Astrocyte (in vitro differentiated cells and primary cell): ENCODE data around the gene SATB1. TPM values are rescaled to one million over a fixed set of nuclear protein-coding genes. Genes with fewer than 3 reads are reported as not detected.

ENCODE experiments used
- DNase-seq: peaks from one replicate; pipeline ENCODE4 v3.0.0-alpha.2; 2010; ENCODE audit warnings: low read depth
- FAIRE-seq: peaks from 2 replicates; lab custom pipeline; 2011; peaks lifted over from hg19 to GRCh38; lab: Jason Lieb, UNC
- H2AFZ ChIP-seq: 2 replicates; pipeline ENCODE4 v1.6.0; 2012; ENCODE audit warnings: low read depth, low read length, inconsistent platforms
- H3K27ac ChIP-seq: 2 replicates; pipeline ENCODE4 v1.5.1; 2011; ENCODE audit warnings: low read depth, low read length, inconsistent platforms
- H3K27me3 ChIP-seq: 2 replicates; pipeline ENCODE4 v1.6.0; 2011; ENCODE audit warnings: low read length, inconsistent platforms; ENCODE audit not compliant: insufficient read depth
- H3K36me3 ChIP-seq: 2 replicates; pipeline ENCODE4 v1.5.1; 2011; ENCODE audit warnings: low read length, inconsistent platforms; ENCODE audit not compliant: insufficient read depth
- H3K4me1 ChIP-seq: 2 replicates; pipeline ENCODE4 v1.5.1; 2011; ENCODE audit warnings: low read length, inconsistent platforms; ENCODE audit not compliant: insufficient read depth
- H3K4me2 ChIP-seq: 2 replicates; pipeline ENCODE4 v1.6.0; 2012; ENCODE audit warnings: low read length, inconsistent platforms
- H3K4me3 ChIP-seq: 2 replicates; pipeline ENCODE4 v1.5.1; 2011; ENCODE audit warnings: low read depth, mild to moderate bottlenecking, low read length, inconsistent platforms; ENCODE audit not compliant: insufficient read depth
- H3K79me2 ChIP-seq: 2 replicates; pipeline ENCODE4 v1.6.0; 2012; ENCODE audit warnings: mild to moderate bottlenecking, low read length, inconsistent platforms; ENCODE audit not compliant: insufficient read depth
- H3K9ac ChIP-seq: 2 replicates; pipeline ENCODE4 v1.6.0; 2012; ENCODE audit warnings: mild to moderate bottlenecking, low read length, inconsistent platforms
- H3K9me3 ChIP-seq: 2 replicates; pipeline ENCODE4 v1.5.1; 2012; ENCODE audit warnings: low read depth, mild to moderate bottlenecking, low read length, inconsistent platforms; ENCODE audit not compliant: insufficient read depth
- H4K20me1 ChIP-seq: 2 replicates; pipeline ENCODE4 v1.6.0; 2012; ENCODE audit warnings: low read length, inconsistent platforms; ENCODE audit not compliant: insufficient read depth
- H3K27ac Mint-ChIP-seq: one replicate; pipeline ENCODE4 v1.8.0; 2021; ENCODE audit warnings: mild to moderate bottlenecking, mixed read lengths; ENCODE audit not compliant: unreplicated experiment
- H3K27me3 Mint-ChIP-seq: one replicate; pipeline ENCODE4 v1.8.0; 2021; ENCODE audit warnings: low read depth, mixed read lengths; ENCODE audit not compliant: unreplicated experiment
- H3K36me3 Mint-ChIP-seq: one replicate; pipeline ENCODE4 v1.8.0; 2021; ENCODE audit warnings: low read depth, mixed read lengths; ENCODE audit not compliant: unreplicated experiment
- H3K4me1 Mint-ChIP-seq: one replicate; pipeline ENCODE4 v1.8.0; 2021; ENCODE audit warnings: low read depth, mixed read lengths; ENCODE audit not compliant: unreplicated experiment
- H3K4me3 Mint-ChIP-seq: one replicate; pipeline ENCODE4 v1.8.0; 2021; ENCODE audit warnings: mild to moderate bottlenecking, moderate library complexity, mixed read lengths; ENCODE audit not compliant: unreplicated experiment
- H3K9me3 Mint-ChIP-seq: one replicate; pipeline ENCODE4 v1.8.0; 2021; ENCODE audit warnings: mild to moderate bottlenecking, mixed read lengths; ENCODE audit not compliant: unreplicated experiment
- CTCF ChIP-seq: IDR thresholded peaks from 2 replicates; pipeline ENCODE4 v1.5.1; 2011; ENCODE audit warnings: low read depth, mild to moderate bottlenecking, inconsistent platforms, low read length, moderate library complexity; ENCODE audit not compliant: insufficient read depth
- EZH2 ChIP-seq: IDR thresholded peaks from 2 replicates; pipeline ENCODE4 v1.6.1; 2012; ENCODE audit warnings: mild to moderate bottlenecking, low read length, inconsistent platforms; ENCODE audit not compliant: insufficient read depth
- total RNA-seq: library from RNA; stranded (reverse); gene quantifications from 2 replicates; pipeline ENCODE4 v1.2.1, GENCODE V29; 2021

SATB1 gene
- total RNA-seq, 1 donor from 2014 or later: 18.0 TPM

GRCh38 chr3:18431266-18431665, 6.1 kb upstream of the SATB1 start:
- Histone ChIP-seq H3K79me2 (no peaks in the 10 kb centered on the region), H3K9ac (no peak overlapping the region), H2AFZ (no peak overlapping the region), H3K4me3 (no peak overlapping the region), H3K9me3 (no peaks in the 10 kb centered on the region), H3K4me1 (no peaks in the 10 kb centered on the region), H3K36me3 (no peaks in the 10 kb centered on the region), H3K27ac (no peak overlapping the region), H4K20me1 (no peaks in the 10 kb centered on the region), H3K4me2 (no peak overlapping the region), H3K27me3 (peaks cover 2% of the 10 kb centered on the region)
- Mint-ChIP-seq H3K4me1 (no peaks in the 10 kb centered on the region), H3K27ac (no peak overlapping the region), H3K27me3 (no peaks in the 10 kb centered on the region), H3K9me3 (no peaks in the 10 kb centered on the region), H3K36me3 (no peaks in the 10 kb centered on the region), H3K4me3 (no peak overlapping the region)
- FAIRE-seq: no peak
- TF ChIP-seq CTCF (no peak), EZH2 (no peak)
- no peak for DNase-seq

- Histone ChIP-seq H3K9ac (no peak overlapping the region), H3K27me3 (peaks cover 2% of the 10 kb centered on the region), H2AFZ (no peak overlapping the region), H3K27ac (no peak overlapping the region), H3K9me3 (no peaks in the 10 kb centered on the region), H3K79me2 (no peaks in the 10 kb centered on the region), H3K4me2 (no peak overlapping the region), H3K4me1 (no peaks in the 10 kb centered on the region), H4K20me1 (no peaks in the 10 kb centered on the region), H3K36me3 (no peaks in the 10 kb centered on the region), H3K4me3 (no peak overlapping the region)
- no peak for DNase-seq
- Mint-ChIP-seq H3K4me1 (no peaks in the 10 kb centered on the region), H3K27ac (no peak overlapping the region), H3K9me3 (no peaks in the 10 kb centered on the region), H3K27me3 (no peaks in the 10 kb centered on the region), H3K36me3 (no peaks in the 10 kb centered on the region), H3K4me3 (no peak overlapping the region)
- TF ChIP-seq CTCF (no peak), EZH2 (no peak)
- FAIRE-seq: no peak
Measured at GRCh38 chr3:18428991-18429745, 4.0 kb upstream of the SATB1 start.

GRCh38 chr3:18428036-18428435, 2.9 kb upstream of the SATB1 start:
- peaks cover under 1% of the 10 kb centered on the region for H3K4me1 ChIP-seq
- peaks cover 2% of the 10 kb centered on the region for H3K27me3 ChIP-seq

More at GRCh38 chr3:18428036-18428435, 2.9 kb upstream of the SATB1 start:
- Histone ChIP-seq H4K20me1 (no peaks in the 10 kb centered on the region), H2AFZ (no peak overlapping the region), H3K9me3 (no peaks in the 10 kb centered on the region), H3K79me2 (no peaks in the 10 kb centered on the region), H3K36me3 (no peaks in the 10 kb centered on the region), H3K4me3 (no peak overlapping the region), H3K27ac (no peak overlapping the region), H3K4me2 (no peak overlapping the region), H3K9ac (no peak overlapping the region)
- Mint-ChIP-seq H3K27me3 (no peaks in the 10 kb centered on the region), H3K4me3 (no peak overlapping the region), H3K4me1 (peaks cover 3% of the 10 kb centered on the region), H3K9me3 (no peaks in the 10 kb centered on the region), H3K36me3 (no peaks in the 10 kb centered on the region), H3K27ac (no peak overlapping the region)
- no peak for FAIRE-seq
- DNase-seq: no peak
- TF ChIP-seq CTCF (no peak), EZH2 (no peak)
